ENCODE results near the gene DVL1.
A peak's percentile ranks its signal among the peaks of the same experiment; 100 is the strongest.
"Not testable (repeated sequence)": the region's sequence is repeated elsewhere in the genome, so short reads cannot be mapped to it uniquely, and the experiment has no call there.

DVL1 gene

DNA sequence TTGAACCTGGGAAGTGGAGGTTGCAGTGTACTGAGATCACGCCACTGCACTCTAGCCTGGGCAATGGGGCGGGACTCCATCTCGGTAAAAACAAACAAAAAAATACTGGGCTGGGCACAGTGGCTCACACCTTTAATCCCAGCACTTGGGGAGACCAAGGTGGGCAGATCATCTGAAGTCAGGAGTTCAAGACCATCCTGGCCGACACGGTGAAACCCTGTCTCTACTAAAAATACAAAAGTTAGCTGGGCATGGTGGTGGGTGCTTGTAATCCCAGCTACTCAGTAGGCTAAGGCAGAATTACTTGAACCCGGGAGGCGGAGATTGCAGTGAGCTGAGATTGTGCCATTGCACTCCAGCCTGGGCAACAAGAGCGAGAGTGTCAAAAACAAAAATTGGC lies 33.0 kb downstream of the DVL1 start:
- H3K27ac ChIP-seq (ENCODE audit: low read depth, low read length); H3K4me3 ChIP-seq (ENCODE audit: low read depth, low read length); H2AFZ ChIP-seq (ENCODE audit: low read length, unreplicated experiment); H3K27me3 ChIP-seq (ENCODE audit: insufficient read depth, low read length): not testable (repeated sequence)
- peaks cover 30% of the 10 kb centered on the region for H3K79me2 ChIP-seq (ENCODE audit: control insufficient read depth, insufficient read depth, low read length, unreplicated experiment)
- H3K36me3 ChIP-seq (ENCODE audit: insufficient read depth, low read length): peaks cover 14% of the 10 kb centered on the region; the same call in 1 of the 2 replicates
- peaks cover 16% of the 10 kb centered on the region for H3K4me1 ChIP-seq (ENCODE audit: control insufficient read depth, insufficient read depth, low read length, unreplicated experiment)

DNA sequence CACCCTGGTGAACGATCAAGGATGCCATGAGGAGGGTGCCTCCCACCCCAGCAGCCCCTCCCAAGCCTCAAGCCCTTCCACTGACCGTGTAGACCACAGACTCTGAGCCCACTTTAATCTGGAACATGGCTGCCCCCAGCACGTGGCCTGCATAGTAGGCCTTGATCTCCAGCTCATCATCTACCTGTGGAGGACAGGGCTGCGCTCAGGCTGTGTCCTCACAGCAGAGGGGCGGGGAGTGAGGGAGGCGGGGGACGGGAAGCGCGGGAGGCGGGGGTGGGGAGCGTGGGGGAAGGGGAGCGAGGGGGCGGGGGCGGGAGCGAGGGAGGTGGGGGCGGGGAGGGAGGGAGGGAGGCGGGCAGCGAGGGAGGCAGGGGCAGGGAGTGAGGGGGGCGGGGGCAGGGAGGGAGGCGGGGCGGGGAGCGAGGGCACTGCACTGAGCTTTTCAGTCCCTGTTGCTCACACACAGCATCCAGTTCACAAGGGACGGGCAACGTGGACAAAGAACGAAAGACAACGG lies 33.7 kb downstream of the DVL1 start:
- Histone ChIP-seq H3K27me3 (ENCODE audit: insufficient read depth, low read length) (no peaks in the 10 kb centered on the region), H3K27ac (ENCODE audit: low read depth, low read length) (no peak overlapping the region), H2AFZ (ENCODE audit: low read length, unreplicated experiment) (no peak overlapping the region), H3K79me2 (ENCODE audit: control insufficient read depth, insufficient read depth, low read length, unreplicated experiment) (peaks cover 23% of the 10 kb centered on the region), H3K4me1 (ENCODE audit: control insufficient read depth, insufficient read depth, low read length, unreplicated experiment) (peaks cover 9% of the 10 kb centered on the region), H3K36me3 (ENCODE audit: insufficient read depth, low read length) (peaks cover 14% of the 10 kb centered on the region; the same call in 1 of the 2 replicates), H3K4me3 (ENCODE audit: low read depth, low read length) (no peak overlapping the region)

DNA sequence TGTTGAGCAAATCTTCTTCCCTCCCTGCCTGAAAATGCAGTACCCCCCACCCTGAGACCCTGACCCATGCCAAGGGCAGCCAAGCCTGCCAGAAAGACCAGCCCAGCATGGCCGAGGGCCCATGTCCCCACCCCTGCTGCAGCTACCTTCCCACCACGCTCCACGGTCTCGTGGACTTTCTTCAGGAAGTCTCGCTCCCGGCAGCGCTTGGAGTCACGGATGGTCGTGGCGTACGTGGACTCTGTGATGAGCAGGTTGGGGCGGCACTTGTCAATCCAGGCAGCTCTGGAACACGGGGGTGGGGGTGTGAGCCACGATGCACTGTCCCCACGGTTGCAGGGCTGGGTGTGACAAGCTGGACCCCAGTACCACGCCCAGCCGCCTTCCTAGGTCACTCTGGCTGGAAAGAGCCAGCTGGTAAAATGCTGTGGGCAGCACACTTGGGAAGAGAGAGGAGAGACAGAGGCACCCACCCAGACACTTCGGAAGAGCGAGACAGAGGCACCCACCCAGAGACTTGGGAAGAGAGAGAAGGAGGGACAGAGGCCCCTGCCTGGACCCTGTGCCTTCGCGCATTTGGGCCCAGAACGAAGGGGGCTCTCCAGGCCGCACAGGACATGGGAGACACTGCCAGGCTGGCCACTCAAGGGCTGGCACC lies 34.4 kb downstream of the DVL1 start:
- H3K4me3 ChIP-seq (ENCODE audit: low read depth, low read length): no peak overlapping the region
- H3K27ac ChIP-seq (ENCODE audit: low read depth, low read length): no peak overlapping the region
- H2AFZ ChIP-seq (ENCODE audit: low read length, unreplicated experiment): no peak overlapping the region
- H3K36me3 ChIP-seq (ENCODE audit: insufficient read depth, low read length): peaks cover 14% of the 10 kb centered on the region; the same call in 1 of the 2 replicates
- peaks cover 11% of the 10 kb centered on the region for H3K4me1 ChIP-seq (ENCODE audit: control insufficient read depth, insufficient read depth, low read length, unreplicated experiment)
- H3K79me2 ChIP-seq (ENCODE audit: control insufficient read depth, insufficient read depth, low read length, unreplicated experiment): peaks cover 16% of the 10 kb centered on the region
- H3K27me3 ChIP-seq (ENCODE audit: insufficient read depth, low read length): no peaks in the 10 kb centered on the region

DNA sequence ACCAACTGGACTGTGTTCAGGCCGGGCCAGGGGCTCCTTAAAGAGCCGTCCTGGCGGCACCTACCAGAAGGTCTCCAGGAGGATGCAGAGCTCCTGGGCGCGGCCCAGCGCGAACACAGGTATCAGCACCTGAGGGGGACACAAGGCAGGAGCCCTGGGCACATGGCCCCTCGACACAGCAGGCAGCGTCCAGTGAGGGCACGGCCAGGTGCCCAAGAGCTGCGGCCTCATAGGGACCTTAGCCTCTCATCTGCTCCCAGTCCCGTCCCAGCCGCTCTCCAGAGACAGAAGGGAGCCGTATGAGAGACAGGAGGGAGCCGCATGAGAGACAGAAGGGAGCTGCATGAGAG lies 35.0 kb downstream of the DVL1 start:
- Histone ChIP-seq H3K27me3 (ENCODE audit: insufficient read depth, low read length) (no peaks in the 10 kb centered on the region), H2AFZ (ENCODE audit: low read length, unreplicated experiment) (no peak overlapping the region), H3K27ac (ENCODE audit: low read depth, low read length) (no peak overlapping the region), H3K4me1 (ENCODE audit: control insufficient read depth, insufficient read depth, low read length, unreplicated experiment) (peaks cover 17% of the 10 kb centered on the region), H3K79me2 (ENCODE audit: control insufficient read depth, insufficient read depth, low read length, unreplicated experiment) (peaks cover 16% of the 10 kb centered on the region), H3K36me3 (ENCODE audit: insufficient read depth, low read length) (peaks cover 14% of the 10 kb centered on the region; the same call in 1 of the 2 replicates), H3K4me3 (ENCODE audit: low read depth, low read length) (no peak overlapping the region)

DNA sequence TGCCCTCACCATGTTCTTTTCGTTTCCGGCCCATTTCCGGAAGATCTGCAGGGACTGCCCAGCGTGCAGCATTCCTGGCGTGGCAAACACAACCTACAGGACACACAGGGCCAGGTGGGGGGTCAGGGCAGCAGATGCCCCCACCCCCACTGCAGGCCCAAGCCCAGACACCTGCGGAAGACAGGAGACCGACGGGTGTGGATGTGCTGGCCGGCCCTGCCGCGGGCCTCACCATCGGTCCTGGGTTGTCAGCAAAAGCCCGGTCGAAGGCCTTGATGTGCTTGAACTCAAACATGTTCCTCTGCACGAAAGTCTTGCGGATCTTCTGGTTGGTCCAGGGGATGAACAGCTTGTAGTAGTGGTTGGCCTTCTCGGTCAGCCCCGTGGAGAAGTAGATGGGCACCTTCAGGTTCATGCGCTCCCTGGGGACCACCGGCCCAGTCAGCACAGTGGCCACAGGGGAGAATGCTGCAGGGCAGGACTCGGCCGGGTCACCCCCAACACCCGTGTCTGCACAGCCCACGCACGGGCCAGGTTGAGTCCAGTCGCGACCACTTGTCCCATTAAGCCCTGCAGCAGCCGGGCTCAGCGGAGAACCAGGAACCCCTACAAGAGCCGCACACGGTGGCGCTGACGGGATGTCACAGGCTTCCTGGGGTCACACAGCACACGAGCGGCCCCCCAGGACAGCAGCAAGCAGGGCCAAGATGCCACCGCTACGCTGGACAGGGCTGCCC lies 35.5 kb downstream of the DVL1 start:
- Histone ChIP-seq H3K4me1 (ENCODE audit: control insufficient read depth, insufficient read depth, low read length, unreplicated experiment) (peaks cover 15% of the 10 kb centered on the region), H3K36me3 (ENCODE audit: insufficient read depth, low read length) (peaks cover 14% of the 10 kb centered on the region; the same call in 1 of the 2 replicates), H3K27ac (ENCODE audit: low read depth, low read length) (no peak overlapping the region), H3K4me3 (ENCODE audit: low read depth, low read length) (no peak overlapping the region), H3K79me2 (ENCODE audit: control insufficient read depth, insufficient read depth, low read length, unreplicated experiment) (peaks cover 18% of the 10 kb centered on the region), H3K27me3 (ENCODE audit: insufficient read depth, low read length) (no peaks in the 10 kb centered on the region), H2AFZ (ENCODE audit: low read length, unreplicated experiment) (no peak overlapping the region)

DNA sequence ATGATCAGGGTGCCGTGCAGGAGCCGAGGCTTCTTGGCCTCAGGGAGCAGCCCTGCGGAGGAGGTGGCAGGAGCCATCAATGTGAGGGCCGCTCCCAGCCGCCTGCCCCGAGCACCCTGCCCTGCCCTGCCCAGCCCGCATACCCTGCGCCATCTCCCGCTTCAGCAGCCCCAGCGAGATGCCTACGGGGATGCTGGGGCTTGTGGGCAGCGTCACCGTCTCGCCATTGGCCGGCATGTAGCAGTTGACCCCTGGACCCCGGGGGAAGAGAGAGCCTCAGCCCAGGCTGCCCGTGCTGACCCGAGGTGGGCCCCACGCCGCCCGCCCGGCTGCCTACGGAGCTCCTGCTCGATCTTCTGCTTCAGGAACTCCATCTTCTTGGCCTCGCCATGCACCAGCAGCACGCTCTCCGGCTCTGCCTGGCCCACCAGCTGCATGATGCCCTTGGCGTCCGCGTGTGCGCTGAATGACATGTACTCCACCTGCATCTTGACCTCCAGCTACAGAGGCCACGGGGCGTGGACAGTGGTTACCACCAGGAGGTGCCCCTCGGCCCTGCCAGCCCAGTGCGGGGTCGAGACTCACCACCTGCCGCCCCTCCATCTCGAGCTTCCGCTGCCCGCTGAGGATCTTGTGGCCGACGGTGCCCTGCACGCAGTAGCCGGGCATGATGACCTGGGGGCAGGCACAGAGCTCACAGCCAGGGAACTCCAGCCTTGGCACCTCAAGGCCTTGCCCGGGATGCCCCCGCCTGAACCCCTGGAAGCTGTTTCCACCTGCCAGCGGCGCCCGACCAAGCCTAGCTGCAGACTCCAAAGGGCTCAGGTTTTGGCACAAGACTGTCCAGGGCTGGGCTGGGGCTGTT lies 36.5 kb downstream of the DVL1 start:
- Histone ChIP-seq H3K79me2 (ENCODE audit: control insufficient read depth, insufficient read depth, low read length, unreplicated experiment) (peaks cover 18% of the 10 kb centered on the region), H2AFZ (ENCODE audit: low read length, unreplicated experiment) (no peak overlapping the region), H3K27me3 (ENCODE audit: insufficient read depth, low read length) (no peaks in the 10 kb centered on the region), H3K36me3 (ENCODE audit: insufficient read depth, low read length) (peaks cover 14% of the 10 kb centered on the region; the same call in 1 of the 2 replicates), H3K4me1 (ENCODE audit: control insufficient read depth, insufficient read depth, low read length, unreplicated experiment) (peaks cover 10% of the 10 kb centered on the region), H3K27ac (ENCODE audit: low read depth, low read length) (no peak overlapping the region), H3K4me3 (ENCODE audit: low read depth, low read length) (no peak overlapping the region)

DNA sequence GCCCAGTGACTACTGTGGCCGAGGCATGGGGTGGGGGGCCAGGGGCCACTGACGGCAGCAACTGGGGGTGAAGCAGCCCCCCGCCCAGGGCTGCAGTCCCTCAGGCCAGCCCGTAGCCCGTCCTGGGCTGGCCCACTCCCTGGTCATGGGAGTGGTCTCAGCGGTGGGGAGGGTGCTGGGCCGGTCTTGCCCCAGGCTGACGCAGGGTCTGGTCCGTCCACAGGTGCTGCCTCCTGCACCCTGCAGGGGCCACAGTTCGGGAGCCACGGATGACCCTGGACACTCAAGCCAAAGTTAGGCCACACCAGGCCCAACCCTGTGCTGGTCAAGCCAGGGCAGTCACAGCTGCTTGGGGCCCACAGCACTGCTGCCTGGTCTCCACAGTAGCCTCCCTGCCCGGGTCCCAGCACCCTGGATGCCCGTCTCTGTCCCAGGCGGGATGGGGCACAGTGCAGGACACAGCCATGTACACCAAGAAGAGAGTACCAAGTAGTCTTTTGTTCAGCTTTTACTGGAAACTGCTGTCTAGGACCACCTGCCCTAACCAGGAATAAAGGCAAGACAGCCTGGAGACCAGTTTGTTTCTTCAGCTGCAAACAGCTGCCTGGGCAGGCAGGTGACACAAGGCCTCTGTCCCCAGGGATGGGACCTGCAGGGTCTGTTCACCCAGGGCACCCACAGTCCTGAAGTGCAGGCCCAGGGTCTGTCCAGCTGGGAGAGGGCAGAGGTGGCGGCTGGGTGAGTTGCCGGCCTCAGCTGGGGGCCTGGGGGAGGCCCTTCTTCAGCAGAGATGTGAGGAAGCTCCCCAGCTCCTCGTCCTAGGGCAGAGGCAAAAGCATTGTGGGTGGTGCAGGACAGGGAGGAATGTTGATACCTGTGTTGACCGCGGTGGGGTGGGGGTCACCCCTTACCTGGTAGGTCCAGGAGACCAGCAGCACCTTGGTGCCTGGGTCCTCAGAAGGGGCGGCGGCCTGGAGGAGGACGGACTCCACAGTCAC lies 37.8 kb downstream of the DVL1 start:
- Histone ChIP-seq H3K36me3 (ENCODE audit: insufficient read depth, low read length) (peaks cover 14% of the 10 kb centered on the region; the same call in 1 of the 2 replicates), H3K4me3 (ENCODE audit: low read depth, low read length) (no peak overlapping the region), H3K4me1 (ENCODE audit: control insufficient read depth, insufficient read depth, low read length, unreplicated experiment) (peaks cover 17% of the 10 kb centered on the region), H3K27ac (ENCODE audit: low read depth, low read length) (no peak overlapping the region), H3K79me2 (ENCODE audit: control insufficient read depth, insufficient read depth, low read length, unreplicated experiment) (peaks cover 26% of the 10 kb centered on the region), H2AFZ (ENCODE audit: low read length, unreplicated experiment) (no peak overlapping the region), H3K27me3 (ENCODE audit: insufficient read depth, low read length) (no peaks in the 10 kb centered on the region)

DNA sequence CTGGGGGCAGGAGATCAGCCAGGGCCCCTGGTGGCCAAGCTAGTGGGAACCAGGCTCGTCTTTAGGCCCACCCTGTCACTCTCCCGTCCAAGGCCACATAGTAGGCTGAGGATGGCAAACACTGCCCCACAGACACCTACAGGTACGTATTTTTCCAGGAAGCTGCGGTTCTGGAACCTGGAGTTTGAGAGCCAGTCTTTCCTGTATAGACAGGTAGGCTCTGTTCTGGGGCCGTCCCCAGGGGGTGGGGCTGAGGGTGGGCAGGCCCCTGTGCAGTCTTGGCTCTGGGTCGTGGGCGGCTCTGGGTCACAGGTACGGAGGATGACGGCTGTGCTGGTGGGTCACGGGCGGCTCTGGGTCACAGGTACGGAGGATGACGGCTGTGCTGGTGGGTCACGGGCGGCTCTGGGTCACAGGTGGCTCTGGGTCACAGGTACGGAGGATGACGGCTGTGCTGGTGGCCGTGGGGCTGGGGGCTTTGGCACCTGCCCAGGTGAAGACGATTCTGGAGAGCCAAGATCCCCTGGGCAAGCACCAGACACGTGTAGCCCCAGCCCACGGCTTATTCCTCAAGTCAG lies 38.7 kb downstream of the DVL1 start:
- H3K4me3 ChIP-seq (ENCODE audit: low read depth, low read length): no peak overlapping the region; the same call in 1 of the 2 replicates
- no peaks in the 10 kb centered on the region for H3K27me3 ChIP-seq (ENCODE audit: insufficient read depth, low read length)
- H3K79me2 ChIP-seq (ENCODE audit: control insufficient read depth, insufficient read depth, low read length, unreplicated experiment): peaks cover 34% of the 10 kb centered on the region
- H3K27ac ChIP-seq (ENCODE audit: low read depth, low read length): no peak overlapping the region
- H2AFZ ChIP-seq (ENCODE audit: low read length, unreplicated experiment): no peak overlapping the region
- H3K36me3 ChIP-seq (ENCODE audit: insufficient read depth, low read length): peaks cover 14% of the 10 kb centered on the region; the same call in 1 of the 2 replicates
- H3K4me1 ChIP-seq (ENCODE audit: control insufficient read depth, insufficient read depth, low read length, unreplicated experiment): peaks cover 25% of the 10 kb centered on the region

DNA sequence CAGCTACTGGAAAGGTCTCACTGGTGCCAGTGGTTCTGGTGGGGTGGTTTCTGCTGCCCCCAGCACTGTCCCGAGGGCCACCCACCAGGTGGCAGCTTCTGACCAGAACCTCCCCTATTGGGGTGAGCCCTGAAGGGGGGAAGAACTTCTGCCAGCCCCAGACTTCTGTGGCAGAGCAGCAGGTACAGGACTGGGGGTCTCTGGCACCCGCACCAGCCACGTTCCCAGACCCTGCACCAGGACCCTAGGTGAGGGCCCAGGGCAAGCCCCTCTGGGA lies 39.2 kb downstream of the DVL1 start:
- no peak overlapping the region for H2AFZ ChIP-seq (ENCODE audit: low read length, unreplicated experiment)
- H3K36me3 ChIP-seq (ENCODE audit: insufficient read depth, low read length): peaks cover 11% of the 10 kb centered on the region; the same call in 1 of the 2 replicates
- H3K4me1 ChIP-seq (ENCODE audit: control insufficient read depth, insufficient read depth, low read length, unreplicated experiment): peaks cover 30% of the 10 kb centered on the region
- H3K27me3 ChIP-seq (ENCODE audit: insufficient read depth, low read length): no peaks in the 10 kb centered on the region
- H3K79me2 ChIP-seq (ENCODE audit: control insufficient read depth, insufficient read depth, low read length, unreplicated experiment): peaks cover 30% of the 10 kb centered on the region
- no peak overlapping the region for H3K27ac ChIP-seq (ENCODE audit: low read depth, low read length)
- H3K4me3 ChIP-seq (ENCODE audit: low read depth, low read length): peak overlapping the region; percentile 92; the same call in 1 of the 2 replicates

Data from ACC112 (cell line).